Mammary epithelial cell (primary cell): Measurements from ENCODE around the gene PTCRA.

ENCODE experiments used
- CTCF ChIP-seq, 2 donors: IDR thresholded peaks in 1 of 2; conservative IDR thresholded peaks in 1 of 2; 2 replicates each; pipeline ENCODE4 v1.5.1; 2011 to 2012; ENCODE audit warnings: inconsistent platforms in 2 of 2, low read length in 2 of 2, mild to moderate bottlenecking in 2 of 2, control low read depth in 1 of 2, low read depth in 1 of 2; ENCODE audit not compliant: insufficient read depth in 1 of 2; ENCODE audit errors: extremely low read depth in 1 of 2
- EZH2 ChIP-seq: IDR thresholded peaks from 2 replicates; pipeline ENCODE4 v1.6.1; 2012; ENCODE audit warnings: low read length, inconsistent platforms, borderline replicate concordance

- TF ChIP-seq CTCF (conservative IDR thresholded peaks at IDR 0.05 in 1 of 2, IDR thresholded peaks at IDR 0.05 in 1 of 2; ENCODE audit: extremely low read depth in 1 of 2, insufficient read depth in 1 of 2, low read depth in 1 of 2, low read length in 2 of 2) (no peak), EZH2 (no peak)
These were observed 38.2 kb upstream of the PTCRA start for GRCh38 chr6:42877695-42878094.
